Sigmoid colon (tissue), 7 donors: ENCODE results near the gene ZFP90. TPM values are rescaled to one million over a fixed set of nuclear protein-coding genes. Genes with fewer than 3 reads are reported as not detected.

Experiments
- DNase-seq: peaks from one replicate; pipeline ENCODE4 v3.0.0-alpha.2; 2019
- H3K27ac ChIP-seq, 4 donors: fragments of 200-600 bp; sonication (generic); one replicate each; pipeline ENCODE4 v1.5.1; 2016 to 2019; ENCODE audit warnings: mild to moderate bottlenecking in 1 of 4
- H3K27me3 ChIP-seq, 3 donors: fragments of 200-600 bp; sonication (generic); one replicate each; pipeline ENCODE4 v1.5.1; 2019; ENCODE audit warnings: mild to moderate bottlenecking in 1 of 3
- H3K36me3 ChIP-seq, 4 donors: fragments of 200-600 bp; sonication (generic); one replicate each; pipeline ENCODE4 v1.5.1; 2016 to 2019
- H3K4me1 ChIP-seq, 4 donors: fragments of 200-600 bp; sonication (generic); one replicate each; pipeline ENCODE4 v1.5.1; 2017 to 2019
- H3K4me3 ChIP-seq, 4 donors: fragments of 200-600 bp; sonication (generic); one replicate each; pipeline ENCODE4 v1.5.1; 2017 to 2019; ENCODE audit warnings: mild to moderate bottlenecking in 2 of 4, moderate library complexity in 1 of 4
- H3K9me3 ChIP-seq, 4 donors: fragments of 200-600 bp in 3 of 4; sonication (generic) in 3 of 4; one replicate each; pipeline versions ENCODE4 v1.5.1 to v1.6.1; 2013 to 2019
- CTCF ChIP-seq, 4 experiments: fragments of 450-650 bp in 3 of 4; fragments of 200-600 bp in 1 of 4; IDR thresholded peaks; one replicate each; pipeline ENCODE4 v1.5.1; 2016 to 2019; ENCODE audit warnings: antibody characterized with exemption in 4 of 4, mild to moderate bottlenecking in 3 of 4, moderate library complexity in 2 of 4
- EP300 ChIP-seq, 4 donors: sonication (generic); formaldehyde crosslinking; IDR thresholded peaks; one replicate each; pipeline ENCODE4 v1.6.1; 2017; ENCODE audit warnings: antibody characterized with exemption in 4 of 4
- POLR2A ChIP-seq, 2 donors: fragments of 450-650 bp; IDR thresholded peaks; one replicate each; pipeline ENCODE4 v1.6.1; 2016; ENCODE audit warnings: antibody characterized with exemption in 2 of 2, mild to moderate bottlenecking in 2 of 2, moderate library complexity in 2 of 2
- POLR2AphosphoS5 ChIP-seq, 4 donors: sonication (generic); formaldehyde crosslinking; IDR thresholded peaks; one replicate each; pipeline ENCODE4 v1.6.1; 2017; ENCODE audit warnings: antibody characterized with exemption in 4 of 4
- WGBS, 2 donors: extraction: QIAGEN DNeasy Blood & Tissue Kit; methylation state at CpG; one replicate each; pipeline ENCODE4 v1.1.7; 2013; 5-methylcytosine and 5-hydroxymethylcytosine counted together
- intact Hi-C: fragments of 100-400 bp; cut with DNase I; formaldehyde crosslinking; loops from one replicate; pipeline ENCODE4 v1.15.1; 2023
- polyA plus RNA-seq, 3 donors: library from polyadenylated mRNA; stranded (reverse); fragments of 200-250 nt; gene quantifications; one replicate each; pipeline ENCODE4 v1.2.3, GENCODE V29; 2013
- total RNA-seq, 4 donors: library from RNA; depleted of rRNA; stranded (reverse); fragments of >200 nt; gene quantifications; one replicate each; pipeline ENCODE4 v1.1.0, GENCODE V29; 2016
- donor health status: healthy with polysubstance abuse.
- donor health status: Bipolar disorder and iron deficiency.
- donor health status: healthy.

Gene ZFP90
- total and polyA plus RNA-seq, 7 donors: 1.6 to 48.5 (median 33.4) TPM

DNA sequence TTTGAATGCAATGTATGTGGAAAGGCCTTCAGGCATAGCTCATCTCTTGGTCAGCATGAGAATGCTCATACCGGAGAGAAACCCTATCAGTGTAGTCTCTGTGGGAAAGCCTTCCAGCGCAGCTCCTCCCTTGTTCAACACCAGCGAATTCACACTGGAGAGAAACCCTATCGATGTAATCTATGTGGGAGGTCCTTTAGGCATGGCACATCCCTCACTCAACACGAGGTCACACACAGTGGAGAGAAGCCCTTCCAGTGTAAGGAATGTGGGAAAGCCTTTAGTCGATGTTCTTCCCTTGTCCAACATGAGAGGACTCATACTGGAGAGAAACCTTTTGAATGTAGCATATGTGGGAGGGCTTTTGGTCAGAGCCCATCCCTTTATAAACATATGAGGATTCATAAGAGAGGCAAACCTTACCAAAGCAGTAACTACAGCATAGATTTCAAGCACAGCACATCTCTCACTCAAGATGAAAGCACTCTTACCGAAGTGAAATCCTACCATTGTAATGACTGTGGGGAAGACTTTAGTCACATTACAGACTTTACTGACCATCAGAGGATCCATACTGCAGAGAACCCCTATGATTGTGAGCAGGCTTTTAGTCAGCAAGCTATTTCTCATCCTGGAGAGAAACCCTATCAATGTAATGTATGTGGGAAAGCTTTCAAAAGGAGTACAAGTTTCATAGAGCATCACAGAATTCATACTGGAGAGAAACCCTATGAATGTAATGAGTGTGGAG lies 24.7 kb downstream of the ZFP90 start:
- peaks cover 50 to 58% (median 51%) of the 10 kb centered on the region in 4 donors for H3K36me3 ChIP-seq
- no peak overlapping the region for H3K4me3 ChIP-seq
- 98% methylated on average over 7 of the region's 7 CpGs for WGBS, 2 donors

DNA sequence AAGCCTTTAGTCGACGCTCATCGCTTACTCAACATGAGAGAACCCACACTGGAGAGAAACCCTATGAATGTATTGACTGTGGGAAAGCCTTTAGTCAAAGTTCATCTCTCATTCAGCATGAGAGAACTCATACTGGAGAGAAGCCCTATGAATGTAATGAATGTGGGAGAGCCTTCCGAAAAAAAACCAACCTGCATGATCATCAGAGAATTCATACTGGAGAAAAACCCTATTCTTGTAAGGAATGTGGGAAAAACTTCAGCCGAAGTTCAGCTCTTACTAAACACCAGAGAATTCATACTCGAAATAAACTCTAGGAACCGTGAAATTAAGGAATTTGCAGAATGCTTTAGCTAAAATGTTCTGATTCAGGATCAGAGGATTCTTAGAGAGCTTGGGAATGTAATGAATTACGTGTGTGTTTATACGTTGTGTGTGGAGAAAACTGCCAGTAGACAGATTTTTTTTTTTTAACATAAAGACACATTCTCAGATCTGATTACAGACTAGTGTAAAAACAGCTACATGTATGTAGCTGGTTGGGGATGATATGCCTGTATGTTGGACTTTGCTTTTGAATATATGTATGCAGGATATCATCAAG lies 25.4 kb downstream of the ZFP90 start:
- Histone ChIP-seq H3K36me3 (peaks cover 43 to 52% (median 44%) of the 10 kb centered on the region in 4 donors), H3K4me1 (no peaks in the 10 kb centered on the region), H3K9me3 (peaks cover 62 to 85% (median 78%) of the 10 kb centered on the region in 4 donors), H3K27ac (no peak overlapping the region), H3K4me3 (no peak overlapping the region), H3K27me3 (no peaks in the 10 kb centered on the region)
- TF ChIP-seq POLR2A (IDR thresholded peaks at IDR 0.05): no peak
- TF ChIP-seq CTCF (IDR thresholded peaks at IDR 0.05): no peak
- no peak for TF ChIP-seq POLR2AphosphoS5 (IDR thresholded peaks at IDR 0.05)
- no peak for TF ChIP-seq EP300 (IDR thresholded peaks at IDR 0.05)
- intact Hi-C loops: no loop called here
- WGBS, 2 donors: 97% methylated on average over 9 of the region's 9 CpGs
- DNase-seq: no peak

More for the DNA sequence above, 24.7 kb downstream of the ZFP90 start:
- intact Hi-C loops: no loop called here
- no peaks in the 10 kb centered on the region for H3K27me3 ChIP-seq
- DNase-seq: no peak
- H3K4me1 ChIP-seq: no peaks in the 10 kb centered on the region
- no peak overlapping the region for H3K27ac ChIP-seq
- peaks cover 63 to 87% (median 77%) of the 10 kb centered on the region in 4 donors for H3K9me3 ChIP-seq
- TF ChIP-seq POLR2A (IDR thresholded peaks at IDR 0.05) (no peak), EP300 (IDR thresholded peaks at IDR 0.05) (no peak), CTCF (IDR thresholded peaks at IDR 0.05) (no peak), POLR2AphosphoS5 (IDR thresholded peaks at IDR 0.05) (no peak)

DNA sequence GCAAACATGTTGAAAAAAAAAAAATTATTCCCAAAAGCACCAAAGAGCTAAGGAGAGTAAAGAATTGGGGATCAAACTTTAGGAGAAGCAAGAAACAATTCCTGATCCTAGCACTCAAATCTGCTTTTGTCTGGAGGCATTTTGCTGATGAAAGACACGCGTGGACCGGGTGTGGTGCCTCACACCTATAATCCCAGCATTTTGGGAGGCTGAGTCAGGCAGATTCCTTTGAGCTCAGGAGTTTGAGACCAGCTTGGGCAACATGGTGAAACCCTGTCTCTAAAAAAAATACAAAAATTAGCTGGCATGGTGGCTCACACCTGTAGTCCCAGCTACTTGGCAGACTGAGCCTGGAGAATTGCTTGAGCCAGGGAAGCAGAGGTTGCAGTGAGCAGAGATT lies 35.4 kb downstream of the ZFP90 start:
- no peak for TF ChIP-seq EP300 (IDR thresholded peaks at IDR 0.05)
- TF ChIP-seq CTCF (IDR thresholded peaks at IDR 0.05): no peak
- TF ChIP-seq POLR2AphosphoS5 (IDR thresholded peaks at IDR 0.05): no peak
- TF ChIP-seq POLR2A (IDR thresholded peaks at IDR 0.05): no peak
- intact Hi-C loops: no loop called here

DNA sequence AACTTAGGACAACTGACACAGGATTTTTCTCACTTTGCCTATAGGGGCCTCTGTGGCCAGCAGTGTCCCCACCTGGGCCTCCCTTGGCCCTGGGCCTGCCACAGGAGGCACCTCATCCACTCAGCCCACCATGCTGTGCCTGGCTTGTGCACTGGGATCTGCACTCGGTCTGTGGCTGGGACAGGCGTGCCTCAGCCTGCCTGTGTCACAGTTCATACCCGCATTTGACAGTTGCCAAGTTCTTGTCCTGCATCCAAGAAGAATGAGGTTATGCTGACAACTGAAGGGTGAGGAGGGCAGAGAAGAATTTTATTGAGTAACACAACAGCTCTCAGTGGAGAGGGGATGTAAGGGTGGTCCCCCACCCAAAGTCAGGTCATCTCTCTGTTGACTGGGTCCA lies 36.0 kb downstream of the ZFP90 start:
- 98% methylated on average over 3 of the region's 3 CpGs for WGBS, 2 donors

More for the DNA sequence above, 35.4 kb downstream of the ZFP90 start:
- no peaks in the 10 kb centered on the region for H3K27me3 ChIP-seq
- H3K36me3 ChIP-seq: no peaks in the 10 kb centered on the region
- no peak overlapping the region for H3K27ac ChIP-seq
- 84 to 98% methylated on average over 3 of the region's 3 CpGs for WGBS, 2 donors
- peaks cover 14 to 63% (median 51%) of the 10 kb centered on the region in 4 donors for H3K9me3 ChIP-seq
- no peaks in the 10 kb centered on the region for H3K4me1 ChIP-seq
- no peak overlapping the region for H3K4me3 ChIP-seq
- DNase-seq: no peak

More for the DNA sequence above, 36.0 kb downstream of the ZFP90 start:
- Histone ChIP-seq H3K27me3 (no peaks in the 10 kb centered on the region), H3K9me3 (peaks cover 14 to 63% (median 50%) of the 10 kb centered on the region in 4 donors), H3K4me3 (no peak overlapping the region), H3K4me1 (no peaks in the 10 kb centered on the region), H3K36me3 (no peaks in the 10 kb centered on the region), H3K27ac (no peak overlapping the region)
- no peak for DNase-seq
- intact Hi-C loops: no loop called here
- TF ChIP-seq POLR2A (IDR thresholded peaks at IDR 0.05) (no peak), CTCF (IDR thresholded peaks at IDR 0.05) (no peak), POLR2AphosphoS5 (IDR thresholded peaks at IDR 0.05) (no peak), EP300 (IDR thresholded peaks at IDR 0.05) (no peak)
